D721Med (cell line): ENCODE data around the gene WSB1.

Source experiments
- DNase-seq: peaks from one replicate; pipeline ENCODE4 v3.0.0; 2011; ENCODE audit warnings: low spot score; ENCODE audit not compliant: insufficient read length
- FAIRE-seq: peaks from 2 replicates; lab custom pipeline; 2011; peaks lifted over from hg19 to GRCh38; lab: Jason Lieb, UNC
- CTCF ChIP-seq: IDR thresholded peaks from 2 replicates; pipeline ENCODE4 v1.5.1; 2012; ENCODE audit warnings: mild to moderate bottlenecking, control low read depth; ENCODE audit not compliant: insufficient read depth; ENCODE audit errors: missing control alignments

The WSB1 gene

GRCh38 chr17:27318633-27319032 lies 24.7 kb downstream of the WSB1 start:
- no peak for TF ChIP-seq CTCF
- DNase-seq (no peak), FAIRE-seq (no peak)

- FAIRE-seq, result no peak
- DNase-seq, result no peak
Observed at GRCh38 chr17:27319541-27320221, 25.8 kb downstream of the WSB1 start.

GRCh38 chr17:27320222-27320560 lies 26.3 kb downstream of the WSB1 start:
- TF ChIP-seq CTCF, result no peak
- no peak for FAIRE-seq
- DNase-seq, result peak; percentile 32

More at GRCh38 chr17:27319541-27320221, 25.8 kb downstream of the WSB1 start:
- TF ChIP-seq CTCF, result no peak

- DNase-seq (no peak), FAIRE-seq (no peak)
- TF ChIP-seq CTCF, result no peak
Observed at GRCh38 chr17:27321372-27321771, 27.5 kb downstream of the WSB1 start.

GRCh38 chr17:27322026-27322425 lies 28.1 kb downstream of the WSB1 start:
- DNase-seq (no peak), FAIRE-seq (no peak)
- no peak for TF ChIP-seq CTCF

GRCh38 chr17:27322690-27323508 lies 29.0 kb downstream of the WSB1 start:
- FAIRE-seq (no peak), DNase-seq (no peak)
- no peak for TF ChIP-seq CTCF
